RCC 7860 (cell line): ENCODE data around the gene NHEJ1.
A peak's percentile ranks its signal among the peaks of the same experiment; 100 is the strongest.

Source experiments
- DNase-seq: peaks from one replicate; pipeline ENCODE4 v3.0.0-alpha.2; 2015; ENCODE audit warnings: low spot score
- FAIRE-seq: peaks from 2 replicates; lab custom pipeline; 2012; peaks lifted over from hg19 to GRCh38; lab: Jason Lieb, UNC

NHEJ1 gene

DNA sequence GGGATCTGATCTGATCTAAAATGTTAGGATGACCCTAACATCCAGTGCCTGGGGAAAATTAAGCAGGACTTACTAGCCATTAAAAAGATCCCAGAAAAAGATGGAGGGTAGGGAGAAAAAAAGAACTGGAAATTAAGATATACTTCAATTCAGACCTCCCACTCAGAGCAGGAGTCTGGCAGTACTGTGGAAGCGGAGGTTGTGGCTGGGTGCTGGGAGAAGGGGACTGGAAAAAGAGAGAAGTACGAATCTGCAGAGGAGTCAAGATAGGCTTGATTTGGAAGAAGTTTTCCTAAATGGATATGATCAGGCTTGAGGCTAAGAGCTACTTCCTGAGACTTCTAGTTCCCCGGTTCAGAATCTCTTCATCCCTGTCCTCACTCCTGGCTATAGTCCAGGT is 66.4 kb downstream of the NHEJ1 start:
- FAIRE-seq (no peak), DNase-seq (no peak)

DNA sequence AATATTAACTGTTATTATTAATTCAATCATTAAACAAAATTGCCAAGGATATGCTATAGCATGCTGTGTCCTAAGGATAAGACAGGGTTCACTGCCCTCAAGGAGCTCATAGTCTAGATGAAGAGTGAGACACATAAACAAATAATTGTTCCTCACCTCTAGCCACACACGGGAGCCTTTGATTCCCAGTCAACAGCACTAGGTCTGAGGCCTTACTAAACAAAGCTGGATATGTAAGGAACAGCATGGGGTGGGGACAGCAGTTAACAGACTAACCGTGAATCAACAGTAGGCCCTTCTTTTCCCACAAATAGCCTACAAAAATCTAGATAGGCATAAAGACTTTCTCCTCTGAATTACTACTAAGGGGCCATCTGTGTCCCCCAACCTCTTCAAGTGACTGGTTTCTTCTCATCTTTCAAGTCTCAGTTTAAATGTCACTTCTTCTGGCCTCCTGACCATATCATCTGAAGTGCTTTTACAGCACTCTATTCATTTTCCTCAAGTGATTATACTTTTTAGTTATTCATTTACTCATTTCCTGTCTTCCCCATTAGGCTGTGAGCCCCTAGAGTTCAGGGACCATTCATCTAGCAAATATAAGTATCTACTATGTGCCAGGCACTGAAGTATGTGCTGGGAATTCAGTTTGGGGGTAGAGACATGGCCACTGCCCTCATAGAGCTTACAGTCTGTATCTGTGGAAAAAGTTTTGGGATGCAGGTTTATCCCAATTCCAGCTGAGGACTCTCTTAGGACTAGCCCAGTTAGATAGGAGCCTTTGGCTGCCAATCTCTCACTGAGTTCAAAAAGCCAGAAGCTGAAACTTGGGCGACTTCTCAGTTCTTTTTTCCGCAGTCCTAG is 69.9 kb downstream of the NHEJ1 start:
- no peak for DNase-seq
- FAIRE-seq = no peak

GRCh38 chr2:219089330-219089729 is 71.3 kb downstream of the NHEJ1 start:
- FAIRE-seq (no peak), DNase-seq (no peak)

DNA sequence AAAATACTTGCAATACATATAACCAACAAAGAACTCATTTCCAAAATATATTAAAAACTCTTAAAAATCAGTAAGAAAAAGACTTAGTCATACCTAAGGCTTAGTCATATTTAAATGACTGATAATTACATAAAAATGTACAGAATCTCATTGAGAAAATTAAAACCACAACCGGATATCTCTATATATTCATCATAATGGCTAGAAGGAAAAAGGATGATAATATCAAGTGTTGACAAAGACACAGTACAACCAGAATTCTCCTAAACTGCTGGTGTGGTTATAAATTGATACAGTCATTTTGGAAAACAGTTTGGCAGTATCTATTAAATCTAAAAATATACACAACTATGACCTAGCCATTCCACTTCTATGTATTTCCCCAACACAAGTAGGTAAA is 72.8 kb downstream of the NHEJ1 start:
- no peak for FAIRE-seq
- DNase-seq = no peak

DNA sequence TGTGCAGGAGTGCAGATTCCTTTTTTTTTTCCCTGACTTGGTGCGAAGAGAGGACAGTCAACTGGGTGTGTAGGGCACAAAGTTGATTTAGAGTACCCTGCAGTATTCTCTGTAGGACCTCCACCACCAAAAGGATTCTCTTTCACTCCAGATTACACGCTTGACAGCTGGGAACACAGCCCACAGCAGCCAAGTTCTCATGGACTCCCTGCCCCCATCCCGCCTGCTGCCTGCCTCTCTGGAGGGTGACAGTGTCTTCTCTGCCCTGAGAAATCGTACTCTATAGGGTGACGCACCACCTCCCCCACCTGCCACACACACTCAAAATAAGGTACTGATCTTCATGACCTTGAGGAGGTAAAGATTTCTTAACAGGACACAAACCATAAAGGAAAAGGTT is 73.3 kb downstream of the NHEJ1 start:
- FAIRE-seq = no peak
- DNase-seq = no peak

GRCh38 chr2:219086196-219086595 is 74.4 kb downstream of the NHEJ1 start:
- DNase-seq = no peak

DNA sequence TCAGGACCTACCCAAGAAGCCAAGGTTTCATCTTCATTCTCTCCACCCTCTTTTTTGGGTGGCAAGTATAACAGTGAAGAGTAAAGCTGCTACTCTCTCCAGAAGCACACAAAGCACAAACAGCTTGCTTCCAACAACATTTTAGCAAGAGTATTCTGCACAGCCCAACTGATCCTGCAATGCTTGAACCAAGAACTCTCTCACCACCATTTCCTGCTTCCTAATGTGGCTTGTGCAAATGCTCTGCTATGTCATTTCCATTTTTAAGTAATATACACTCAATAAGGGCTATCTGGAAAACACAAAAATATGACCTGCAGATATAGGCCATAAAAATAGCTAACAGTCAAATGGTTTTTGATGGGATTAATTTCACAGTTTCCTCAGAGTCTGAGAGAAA is 75.8 kb downstream of the NHEJ1 start:
- FAIRE-seq (no peak), DNase-seq (no peak)

More at GRCh38 chr2:219086196-219086595, 74.4 kb downstream of the NHEJ1 start:
- FAIRE-seq = no peak

DNA sequence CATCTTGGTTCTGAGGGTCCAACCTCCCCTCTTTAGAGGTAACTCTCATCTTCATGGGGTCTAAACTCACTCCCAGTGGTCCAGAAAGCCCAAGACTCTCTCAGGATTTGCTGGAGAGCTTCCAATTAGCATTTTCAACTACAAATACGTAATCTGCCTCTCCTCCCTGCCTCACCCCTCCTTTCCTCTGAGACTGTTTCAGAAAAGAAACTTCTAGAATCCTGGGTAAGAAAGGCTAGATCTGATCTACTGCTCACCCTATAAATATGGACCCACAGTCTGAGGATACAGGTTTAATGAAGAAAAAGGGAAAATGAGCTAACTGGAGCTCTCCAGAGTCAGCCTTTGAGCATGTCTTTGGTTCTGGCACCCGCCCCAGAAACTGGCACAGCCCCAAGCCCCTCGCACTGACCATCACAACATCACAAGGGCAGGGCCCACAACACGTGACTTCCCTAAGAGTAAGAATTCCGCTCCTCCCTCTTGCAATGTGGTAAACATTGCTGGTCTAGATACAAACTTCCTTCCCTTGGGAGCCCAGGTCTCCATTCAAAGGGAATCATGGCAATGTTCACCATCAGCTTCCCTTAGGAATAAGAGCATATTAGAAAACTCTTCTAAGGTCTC is 78.2 kb downstream of the NHEJ1 start:
- FAIRE-seq (no peak), DNase-seq (no peak)

DNA sequence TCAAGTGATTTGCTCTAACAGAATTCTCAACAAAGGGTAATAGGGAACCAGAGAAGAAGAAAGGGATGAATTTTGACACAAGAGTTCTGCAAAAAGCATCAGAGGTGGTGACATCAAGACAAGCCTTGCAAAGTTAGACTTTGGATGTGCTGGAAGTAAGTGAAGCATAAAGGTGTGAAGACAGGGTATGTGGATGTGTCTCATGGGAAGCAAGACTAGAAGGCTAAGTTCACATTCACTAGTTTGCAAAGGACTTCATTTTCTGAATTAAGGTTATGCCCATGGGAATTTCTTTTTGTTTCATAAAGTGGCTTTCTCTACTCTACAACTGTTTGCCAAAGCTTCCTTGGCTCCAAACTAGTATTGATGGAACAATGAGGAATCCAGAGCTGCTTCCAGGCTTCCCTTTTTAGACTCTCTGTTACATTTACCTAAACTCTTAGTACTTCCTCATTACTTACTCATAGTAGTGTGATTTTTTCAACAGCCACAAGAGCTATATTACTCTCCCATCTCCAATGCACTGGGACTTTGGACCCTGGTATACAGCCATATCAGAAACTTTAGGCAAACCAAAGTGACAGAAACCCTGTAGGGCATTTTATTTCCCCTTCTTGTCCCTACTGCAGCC is 78.8 kb downstream of the NHEJ1 start:
- FAIRE-seq (no peak), DNase-seq (no peak)

DNA sequence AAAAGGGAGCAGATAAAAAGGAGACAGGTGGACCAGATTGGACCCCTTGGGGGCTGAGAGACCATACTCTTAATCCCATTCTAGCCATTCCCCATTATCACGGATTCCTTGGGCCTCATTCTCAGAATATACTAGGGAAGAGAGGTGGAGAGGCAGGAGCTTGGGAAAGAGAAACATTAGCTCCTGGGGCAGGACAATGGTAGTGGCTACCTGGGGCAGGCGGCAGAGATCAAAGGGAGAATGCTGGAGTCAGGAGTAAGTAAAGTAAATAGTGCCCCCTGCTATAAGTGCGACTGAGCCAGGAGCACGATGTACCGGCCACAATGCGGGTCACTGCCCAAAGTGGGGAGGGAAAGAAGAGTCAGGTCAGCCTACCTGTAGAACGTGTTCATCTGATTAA is 79.5 kb downstream of the NHEJ1 start:
- no peak for DNase-seq
- no peak for FAIRE-seq

GRCh38 chr2:219079417-219079816 is 81.2 kb downstream of the NHEJ1 start:
- peak; percentile 46 for FAIRE-seq
- DNase-seq = peak; percentile 10

DNA sequence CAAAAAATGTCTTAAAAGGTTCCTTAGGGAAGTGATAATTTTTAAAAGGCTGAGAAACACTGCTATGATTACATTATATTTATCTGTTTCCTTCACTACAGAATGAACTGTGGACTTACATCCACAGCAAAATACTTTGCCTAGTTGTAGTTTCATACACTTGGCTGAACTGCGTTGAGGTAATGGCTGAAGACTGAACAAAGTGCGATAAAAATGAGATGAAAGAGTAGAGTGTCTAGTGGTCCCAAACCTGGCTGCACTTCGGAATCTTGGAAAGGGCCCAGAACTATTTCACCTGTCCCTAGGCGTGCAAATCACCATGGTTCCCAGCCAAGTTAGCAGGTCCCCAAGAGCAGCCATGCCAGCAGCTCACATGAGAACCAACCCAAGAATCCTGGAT is 81.7 kb downstream of the NHEJ1 start:
- FAIRE-seq = no peak
- DNase-seq = no peak

GRCh38 chr2:219078126-219078525 is 82.5 kb downstream of the NHEJ1 start:
- no peak for DNase-seq
- FAIRE-seq = no peak

- DNase-seq (no peak), FAIRE-seq (no peak)
These were observed 84.4 kb downstream of the NHEJ1 start for GRCh38 chr2:219076253-219076652.

GRCh38 chr2:219073413-219074129 is 87.0 kb downstream of the NHEJ1 start:
- peak; percentile 24 for DNase-seq

DNA sequence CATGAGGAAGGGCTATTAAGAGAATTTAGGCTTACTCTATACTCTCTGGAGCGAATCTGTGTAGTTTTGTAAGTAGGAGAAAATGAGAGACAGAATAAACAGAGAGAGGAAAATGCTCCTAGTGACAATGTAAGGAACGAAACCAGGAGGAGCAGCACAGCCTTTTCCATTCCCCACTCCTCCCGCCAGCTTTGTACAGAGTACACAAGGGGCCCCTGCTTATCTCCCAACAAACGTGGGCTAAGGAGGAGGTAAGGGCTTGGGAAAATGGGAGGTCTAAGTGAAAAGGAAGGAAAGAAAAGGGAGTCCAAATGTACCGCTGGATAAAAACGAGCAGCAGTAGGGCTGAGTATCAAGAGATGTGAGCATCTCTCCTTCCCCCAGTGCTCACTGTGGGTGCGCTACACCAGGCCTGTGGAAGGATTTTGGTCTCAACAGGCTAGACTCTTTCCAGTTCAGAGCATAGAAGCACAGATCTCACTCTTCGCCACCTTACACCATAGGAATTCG is 87.8 kb downstream of the NHEJ1 start:
- no peak for FAIRE-seq

More at GRCh38 chr2:219073413-219074129, 87.0 kb downstream of the NHEJ1 start:
- FAIRE-seq = no peak

GRCh38 chr2:219071131-219071816 is 89.3 kb downstream of the NHEJ1 start:
- DNase-seq (no peak), FAIRE-seq (no peak)

More for the DNA sequence above, 87.8 kb downstream of the NHEJ1 start:
- no peak for DNase-seq

DNA sequence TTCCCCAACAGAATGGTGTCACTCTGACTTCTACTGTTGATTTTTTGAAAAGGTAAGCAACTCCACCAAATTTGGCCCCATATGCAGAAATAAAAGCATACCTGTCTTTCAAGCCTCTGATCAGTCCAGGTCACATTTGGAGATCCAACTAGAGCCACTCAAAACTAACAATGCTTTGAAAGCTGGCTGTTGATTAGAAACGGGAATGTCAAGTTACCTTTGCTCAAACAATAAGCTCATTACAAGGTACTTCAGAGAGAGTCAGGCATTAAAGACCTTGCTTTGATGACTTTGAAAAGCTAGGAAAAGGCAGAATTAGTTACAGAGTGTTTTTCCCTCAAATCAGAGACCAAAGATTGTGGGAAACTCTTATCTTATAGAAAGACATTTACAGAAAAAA is 95.1 kb downstream of the NHEJ1 start:
- FAIRE-seq = no peak

GRCh38 chr2:219062081-219062480 is 98.5 kb downstream of the NHEJ1 start:
- FAIRE-seq (no peak), DNase-seq (no peak)

More for the DNA sequence above, 95.1 kb downstream of the NHEJ1 start:
- DNase-seq = no peak
